ENCODE results near the gene RFX2.

DNA sequence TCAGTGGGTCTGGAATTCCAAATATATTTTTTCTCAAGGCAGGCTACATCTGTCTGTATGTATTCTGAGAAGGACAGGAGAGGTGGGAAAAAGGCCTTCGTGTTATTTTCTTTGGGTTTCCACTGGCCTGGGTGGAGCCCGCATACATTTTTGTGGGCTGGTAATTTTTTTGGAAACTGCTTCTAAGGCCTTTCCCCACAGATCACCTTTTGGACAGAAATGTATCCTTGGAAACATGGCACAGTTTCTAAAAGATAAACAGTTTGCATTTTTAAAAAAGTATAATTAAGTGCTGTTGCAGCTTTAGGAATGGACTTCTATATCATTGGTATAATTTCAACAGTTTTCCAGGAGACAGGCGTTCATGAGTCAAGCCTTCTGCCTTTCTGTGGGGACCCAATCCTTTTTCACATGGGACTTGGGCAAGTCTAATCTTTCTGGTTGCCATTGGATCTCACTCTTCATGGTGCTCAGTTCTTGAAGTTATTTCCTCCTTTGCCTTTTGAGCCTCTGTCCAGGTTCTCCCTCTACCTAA, 8.9 kb downstream of the RFX2 start:
- TF ChIP-seq, protein P1, sequence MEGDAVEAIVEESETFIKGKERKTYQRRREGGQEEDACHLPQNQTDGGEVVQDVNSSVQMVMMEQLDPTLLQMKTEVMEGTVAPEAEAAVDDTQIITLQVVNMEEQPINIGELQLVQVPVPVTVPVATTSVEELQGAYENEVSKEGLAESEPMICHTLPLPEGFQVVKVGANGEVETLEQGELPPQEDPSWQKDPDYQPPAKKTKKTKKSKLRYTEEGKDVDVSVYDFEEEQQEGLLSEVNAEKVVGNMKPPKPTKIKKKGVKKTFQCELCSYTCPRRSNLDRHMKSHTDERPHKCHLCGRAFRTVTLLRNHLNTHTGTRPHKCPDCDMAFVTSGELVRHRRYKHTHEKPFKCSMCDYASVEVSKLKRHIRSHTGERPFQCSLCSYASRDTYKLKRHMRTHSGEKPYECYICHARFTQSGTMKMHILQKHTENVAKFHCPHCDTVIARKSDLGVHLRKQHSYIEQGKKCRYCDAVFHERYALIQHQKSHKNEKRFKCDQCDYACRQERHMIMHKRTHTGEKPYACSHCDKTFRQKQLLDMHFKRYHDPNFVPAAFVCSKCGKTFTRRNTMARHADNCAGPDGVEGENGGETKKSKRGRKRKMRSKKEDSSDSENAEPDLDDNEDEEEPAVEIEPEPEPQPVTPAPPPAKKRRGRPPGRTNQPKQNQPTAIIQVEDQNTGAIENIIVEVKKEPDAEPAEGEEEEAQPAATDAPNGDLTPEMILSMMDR (IDR thresholded peaks at IDR 0.05) = no peak
- TF ChIP-seq POLR2A (IDR thresholded peaks at IDR 0.05) = no peak
